Colon (tissue), 2 donors: Measurements from ENCODE around the gene PXMP4.

ENCODE experiments used
- FAIRE-seq: peaks from 2 replicates; lab custom pipeline; 2012; peaks lifted over from hg19 to GRCh38; lab: Jason Lieb, UNC
- donor health status: control.
- donor health status: control.

Gene PXMP4

GRCh38 chr20:33667676-33668465 is 52.2 kb downstream of the PXMP4 start:
- FAIRE-seq, result no peak

GRCh38 chr20:33667245-33667675 is 52.9 kb downstream of the PXMP4 start:
- no peak for FAIRE-seq

DNA sequence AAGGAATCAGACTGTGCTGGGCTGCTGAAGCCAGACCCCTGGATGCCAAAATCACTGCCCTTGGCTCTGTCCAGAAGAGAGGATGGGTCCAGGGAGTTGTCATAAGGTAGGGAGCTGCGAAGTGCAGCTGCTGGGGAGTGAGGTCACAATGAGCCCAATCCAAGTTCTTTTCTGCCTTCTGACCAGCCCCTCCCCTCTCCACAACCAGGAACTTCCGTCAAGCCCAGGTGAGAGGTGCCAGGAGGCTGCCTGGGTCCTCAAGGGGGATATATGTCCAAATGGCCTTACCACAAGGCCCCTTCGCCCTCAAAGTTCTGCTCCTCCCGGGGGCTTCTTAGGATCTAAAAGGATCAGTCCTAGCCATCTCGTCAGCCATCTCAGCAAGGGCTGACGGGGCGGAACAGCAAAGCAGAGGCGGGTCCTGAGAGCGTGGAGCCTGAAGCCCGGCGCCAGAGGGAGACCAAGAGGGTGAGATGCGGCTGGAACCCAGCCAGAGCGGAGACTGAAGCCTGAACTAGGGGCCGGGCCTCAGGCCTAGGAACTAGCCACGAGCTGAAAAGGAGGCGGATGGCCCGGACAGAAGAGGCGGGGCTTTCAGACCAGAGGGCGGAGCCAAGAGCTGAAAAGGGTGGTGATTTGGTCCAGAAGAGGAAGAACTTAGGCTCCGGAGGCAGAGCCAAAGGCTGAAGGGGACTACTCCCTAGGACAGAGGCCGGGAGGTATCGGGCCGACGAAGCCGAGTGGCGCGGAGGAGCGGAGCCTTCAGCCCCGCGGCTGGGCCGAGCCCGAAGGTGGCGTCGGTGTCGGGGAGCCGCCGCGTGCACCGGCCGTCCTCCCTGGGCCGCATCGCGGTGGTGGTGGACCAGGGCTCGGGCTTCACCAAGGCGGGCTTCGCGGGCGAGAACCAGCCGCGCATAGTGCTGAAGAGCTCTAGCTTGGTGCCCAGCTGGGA is 53.5 kb downstream of the PXMP4 start, which contains the start of gene ACTL10:
Gene ACTL10 (plus strand): TSS at position 651 of the 952 bp plus-strand sequence. CDS start 555 bp downstream, outside the sequence.
- no peak for FAIRE-seq

DNA sequence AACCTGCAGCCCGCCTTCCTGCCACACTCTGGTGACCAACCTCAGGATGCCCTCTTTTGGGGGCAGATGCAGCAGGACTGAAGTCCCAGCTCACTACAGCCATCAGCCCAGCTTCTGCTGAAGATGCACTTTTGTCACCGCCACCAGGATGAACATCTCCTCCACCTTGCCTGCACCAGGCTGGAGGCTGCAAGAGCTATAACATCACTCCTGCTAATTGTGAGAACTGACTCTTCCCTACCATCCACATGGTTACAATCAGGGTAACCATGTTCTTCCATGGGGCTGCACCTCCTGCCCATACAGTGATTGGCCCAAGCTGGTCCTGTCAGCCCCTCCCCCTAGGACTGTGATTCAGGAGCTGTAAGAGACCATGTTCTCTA is 55.4 kb downstream of the PXMP4 start:
- no peak for FAIRE-seq

DNA sequence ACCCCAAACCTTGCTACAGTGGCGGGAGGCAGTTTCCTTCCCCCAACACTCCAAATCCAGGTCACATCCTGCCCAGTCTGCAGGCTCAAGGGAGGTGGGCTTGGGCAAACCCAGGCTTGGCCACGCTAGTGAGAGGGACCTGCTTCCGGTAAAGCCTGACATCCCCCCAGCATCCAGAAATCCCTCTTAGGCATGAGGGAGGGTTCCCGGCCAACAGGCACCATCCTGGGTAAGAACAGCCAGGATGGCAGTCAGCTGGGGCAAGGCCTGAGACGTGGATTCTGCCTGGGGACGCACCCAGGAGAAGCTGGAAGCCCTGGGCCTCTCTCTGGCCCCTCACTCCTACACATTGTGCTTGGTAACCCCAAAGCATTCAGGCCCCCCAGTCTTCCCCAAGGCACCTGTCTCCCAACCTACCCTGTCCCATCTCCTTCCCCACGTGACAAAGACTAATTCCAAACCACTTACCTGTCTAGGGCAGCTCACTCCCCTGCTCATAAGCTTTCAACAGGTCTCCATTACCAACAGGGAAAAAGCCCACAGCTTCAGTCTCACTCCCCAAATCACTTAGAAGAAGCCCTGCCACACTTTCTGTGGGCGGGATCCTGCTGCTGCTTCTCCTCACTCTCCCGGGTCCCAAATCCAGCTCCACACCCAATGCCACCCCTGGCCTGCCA is 55.9 kb downstream of the PXMP4 start:
- FAIRE-seq, result no peak

- FAIRE-seq, result no peak
These were observed 56.7 kb downstream of the PXMP4 start for GRCh38 chr20:33663161-33664084.

- FAIRE-seq, result no peak
These were observed 57.9 kb downstream of the PXMP4 start, which contains the start of gene C20orf144 for GRCh38 chr20:33662172-33662571. C20orf144 (plus strand) TSS chr20:33662327; CDS start chr20:33662346, 19 bp downstream.

DNA sequence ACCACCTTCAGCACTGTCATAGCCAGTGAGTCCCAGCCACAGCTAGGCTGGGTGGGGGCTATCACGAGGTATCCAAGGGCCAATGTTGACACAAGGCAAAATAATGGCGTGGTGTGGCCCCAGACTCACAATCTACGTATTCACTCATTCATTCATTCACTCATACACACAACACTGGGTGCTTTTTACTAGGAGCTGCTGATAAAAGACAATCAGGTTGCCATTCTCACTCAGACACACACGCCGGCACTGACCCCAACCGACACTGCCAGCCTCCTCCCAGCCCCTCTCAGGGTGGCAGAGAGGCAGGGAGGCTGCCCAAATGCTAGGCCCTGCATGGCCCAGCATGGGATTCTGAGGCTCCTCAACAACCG is 59.4 kb downstream of the PXMP4 start:
- no peak for FAIRE-seq

GRCh38 chr20:33660035-33660684 is 60.0 kb downstream of the PXMP4 start:
- no peak for FAIRE-seq

DNA sequence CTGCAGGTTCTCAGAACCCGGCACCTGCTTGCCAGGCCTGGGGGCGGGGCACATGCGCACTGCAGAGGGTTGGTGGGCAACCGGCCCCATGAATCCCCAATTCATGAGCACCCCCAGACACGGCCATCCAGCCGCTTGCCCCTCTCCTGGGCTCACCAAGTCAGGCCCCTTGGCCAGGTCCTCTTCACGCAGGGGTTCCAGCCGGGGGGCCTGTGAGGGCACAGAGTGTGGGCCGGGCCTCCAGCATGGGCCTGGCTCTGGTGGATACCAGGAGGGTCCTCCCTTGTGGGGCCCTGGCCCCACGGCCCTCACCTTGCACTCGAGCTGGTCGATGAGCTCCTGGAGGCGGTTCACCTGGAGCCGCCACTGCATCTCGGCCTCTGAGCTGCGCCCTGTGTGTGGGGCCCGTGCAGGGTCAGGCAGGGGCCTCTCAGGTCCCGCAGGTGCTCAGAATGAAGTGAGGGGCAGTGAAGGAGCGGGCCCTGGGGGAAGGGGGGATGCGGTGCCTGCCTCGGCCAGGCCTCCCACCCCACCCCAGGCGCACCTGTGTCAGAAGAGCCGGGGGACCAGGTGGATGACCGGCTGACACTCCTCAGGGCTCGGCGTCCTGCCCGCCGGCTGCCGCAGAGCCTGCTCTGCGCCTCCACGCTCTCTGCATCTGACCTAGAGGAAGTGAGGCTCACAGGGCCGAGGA is 60.6 kb downstream of the PXMP4 start:
- FAIRE-seq, result no peak

DNA sequence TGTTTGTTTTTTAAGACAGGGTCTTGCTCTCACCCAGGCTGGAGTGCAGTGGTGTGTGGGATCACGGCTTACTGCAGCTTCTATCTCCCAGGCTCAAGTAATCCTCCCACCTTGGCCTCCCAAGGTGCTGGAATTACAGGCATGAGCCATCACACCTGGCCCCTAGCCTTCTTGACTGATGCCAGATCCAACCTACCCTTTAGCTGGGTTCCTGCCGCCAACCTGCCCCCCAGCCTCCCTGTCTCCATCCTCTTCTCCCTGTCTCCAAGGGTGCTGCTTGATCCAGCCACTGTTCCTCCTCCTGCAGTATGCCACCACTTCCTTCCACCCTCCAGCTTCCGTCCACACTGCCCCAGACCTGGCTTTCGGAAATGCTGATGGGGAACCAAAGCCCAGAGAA is 61.2 kb downstream of the PXMP4 start:
- no peak for FAIRE-seq

DNA sequence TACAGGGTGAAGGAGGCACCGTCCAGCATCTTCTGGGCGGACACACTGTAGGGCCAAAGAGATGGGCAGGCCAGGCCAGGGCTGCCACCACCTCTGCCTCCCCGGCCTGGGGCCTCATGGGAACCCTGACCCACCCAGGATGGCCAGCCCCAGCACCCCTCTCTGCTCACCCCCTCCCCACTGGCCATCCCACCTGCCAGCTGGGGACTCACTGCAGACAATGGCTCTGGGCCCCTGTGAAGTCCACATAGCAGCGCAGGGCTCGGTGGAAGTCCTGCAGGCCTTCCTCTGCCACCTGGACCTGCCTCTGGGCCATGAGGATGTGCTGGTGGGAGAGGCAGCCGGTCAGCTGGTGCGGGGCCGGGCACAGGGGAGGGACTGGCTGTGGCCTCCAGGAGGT is 61.6 kb downstream of the PXMP4 start:
- no peak for FAIRE-seq

DNA sequence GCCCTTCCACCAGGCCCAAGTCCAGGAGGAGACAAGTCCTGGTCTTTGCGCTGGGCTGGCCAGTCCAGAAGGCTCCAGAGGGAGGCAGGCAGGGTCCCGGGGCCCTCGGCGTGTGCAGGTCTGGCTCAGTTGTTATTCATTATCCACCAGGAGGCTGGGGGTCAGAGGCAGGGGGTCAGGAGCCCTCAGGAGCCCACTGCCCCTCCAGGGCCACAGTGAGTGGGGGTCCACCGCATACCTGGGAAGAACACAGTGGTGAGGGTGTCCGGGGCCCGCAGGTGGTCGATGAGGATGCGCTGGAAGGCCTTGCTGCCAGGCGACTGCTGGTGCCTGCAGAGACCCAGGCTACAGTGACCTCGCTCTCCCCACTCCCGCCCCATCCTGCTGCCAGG is 62.4 kb downstream of the PXMP4 start:
- FAIRE-seq, result no peak

GRCh38 chr20:33656783-33657703 is 63.1 kb downstream of the PXMP4 start:
- no peak for FAIRE-seq

DNA sequence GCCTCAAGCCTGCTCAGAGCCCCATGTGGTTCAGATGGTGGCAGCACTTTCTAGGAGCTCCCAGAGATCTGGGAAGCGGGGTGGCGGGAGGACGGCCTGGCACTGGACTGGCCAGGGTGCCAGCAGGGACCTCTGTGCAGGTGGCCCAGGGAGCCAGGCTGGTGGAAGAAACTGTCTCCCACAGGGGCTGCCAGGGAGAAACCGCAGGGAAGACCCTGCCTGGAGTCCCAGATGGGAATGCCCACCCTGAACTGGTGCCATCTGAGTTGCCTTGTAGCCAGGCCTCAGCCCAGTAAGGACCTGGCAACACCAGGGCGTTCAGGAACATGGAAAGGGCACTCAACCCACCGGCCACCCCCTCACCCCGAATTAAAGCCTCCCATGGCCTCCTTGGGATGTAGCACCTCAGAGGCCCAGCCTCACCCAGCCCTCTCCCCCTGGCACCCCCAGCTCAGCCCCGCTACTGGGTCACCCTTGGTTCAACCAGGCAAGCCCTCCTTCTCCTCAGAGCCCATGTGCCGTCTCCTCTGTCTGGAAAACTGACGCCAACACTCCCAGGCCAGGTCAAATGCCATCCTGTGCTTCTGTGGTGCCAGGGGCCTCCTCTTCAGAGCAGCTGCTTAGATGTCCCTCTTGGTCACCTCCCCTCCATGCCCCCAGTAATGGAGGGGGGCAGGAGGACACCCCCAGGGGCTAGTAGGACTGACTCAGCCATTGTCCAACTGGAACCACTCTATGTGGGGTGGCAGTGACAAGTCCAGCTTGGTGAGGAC is 63.9 kb downstream of the PXMP4 start:
- no peak for FAIRE-seq

GRCh38 chr20:33655164-33655563 is 64.9 kb downstream of the PXMP4 start:
- FAIRE-seq, result no peak

DNA sequence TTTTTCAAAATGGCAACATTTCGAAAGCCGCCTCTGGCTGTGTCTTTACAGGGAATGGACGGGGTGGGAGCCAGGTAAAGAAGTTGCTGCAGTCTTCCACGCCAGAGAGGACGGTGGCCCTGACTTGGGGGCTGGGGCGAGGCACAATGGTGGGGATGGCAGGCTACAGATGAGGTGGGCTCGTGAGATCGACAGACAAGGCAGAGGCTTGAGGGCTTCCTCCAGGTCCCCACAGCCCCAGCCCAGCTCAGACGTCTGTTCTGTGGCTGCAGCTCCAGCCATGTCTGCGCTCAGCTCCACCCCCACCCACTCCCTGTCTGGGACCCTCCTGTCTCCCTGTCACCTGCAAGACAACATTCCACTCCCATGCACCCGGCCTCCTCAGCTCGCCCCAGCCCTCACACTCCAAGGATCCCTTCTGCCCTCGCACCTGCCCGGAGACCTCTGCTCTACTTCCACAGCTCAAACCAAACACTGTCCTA is 65.4 kb downstream of the PXMP4 start:
- FAIRE-seq, result no peak
